ENCODE measurements around the gene PPP2R5A.

PPP2R5A gene

DNA sequence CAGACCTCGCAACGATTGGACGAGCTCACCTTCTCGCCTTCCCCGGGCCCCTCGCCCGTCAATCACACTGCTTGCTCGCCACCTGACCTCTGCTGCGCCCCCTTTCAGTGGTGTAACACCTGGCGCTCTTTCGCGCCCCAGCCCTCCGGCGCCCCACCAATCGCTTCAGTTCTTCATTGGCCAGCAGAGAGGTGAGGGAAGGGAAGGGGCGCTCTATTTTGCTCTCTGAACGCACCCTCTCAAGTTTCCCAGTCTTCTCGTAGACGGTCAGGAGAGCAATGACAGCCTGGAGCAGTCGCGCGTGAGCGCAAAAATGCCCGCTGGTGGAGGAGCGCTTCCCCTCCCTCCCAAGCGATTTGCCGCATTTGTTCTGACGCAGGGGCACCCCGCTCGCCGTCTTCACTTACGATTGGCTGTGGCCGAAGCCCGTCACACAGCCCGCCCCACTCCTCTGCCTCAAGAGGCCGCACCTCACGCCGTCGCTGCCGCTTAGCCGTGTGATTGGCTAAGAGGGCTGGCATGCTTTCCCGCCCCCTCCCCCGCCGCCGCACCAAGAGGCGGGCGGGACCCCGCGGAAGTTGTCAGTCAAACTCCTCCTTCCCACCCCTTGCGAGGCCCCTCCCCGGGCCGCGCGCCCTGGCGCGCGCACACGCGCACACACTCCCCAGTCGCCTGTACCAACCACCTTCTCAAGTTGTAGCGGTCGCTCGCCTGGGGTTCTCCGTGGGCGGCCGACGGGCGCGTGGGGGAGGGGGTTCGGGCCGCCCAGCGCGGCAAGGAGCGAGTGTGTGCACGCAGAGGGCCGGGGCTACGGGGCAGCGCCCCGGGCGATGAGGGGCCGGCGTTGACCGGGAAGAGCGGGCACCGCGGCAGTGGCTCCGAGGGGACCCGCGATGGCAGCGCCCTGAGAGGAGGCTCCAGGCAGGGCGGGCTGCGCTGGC is at the start of gene PPP2R5A:
PPP2R5A (plus strand) TSS at position 667 of the 941 bp plus-strand sequence. CDS start 701 bp downstream, outside the sequence.
- DNase-seq (ENCODE audit: low spot score in 2 of 2) (peak; percentile 88 to 98), ATAC-seq (peak; percentile 94)
- H3K4me1 Mint-ChIP-seq, result peaks cover 46% of the 10 kb centered on the region
- peak within 1 kb of the TSS; percentile 94 for H3K4me3 Mint-ChIP-seq
- H3K27ac Mint-ChIP-seq, result peak within 1 kb of the TSS; percentile 95
- no peaks in the 10 kb centered on the region for H3K9me3 Mint-ChIP-seq
- peaks cover 16% of the 10 kb centered on the region for H3K36me3 Mint-ChIP-seq

DNA sequence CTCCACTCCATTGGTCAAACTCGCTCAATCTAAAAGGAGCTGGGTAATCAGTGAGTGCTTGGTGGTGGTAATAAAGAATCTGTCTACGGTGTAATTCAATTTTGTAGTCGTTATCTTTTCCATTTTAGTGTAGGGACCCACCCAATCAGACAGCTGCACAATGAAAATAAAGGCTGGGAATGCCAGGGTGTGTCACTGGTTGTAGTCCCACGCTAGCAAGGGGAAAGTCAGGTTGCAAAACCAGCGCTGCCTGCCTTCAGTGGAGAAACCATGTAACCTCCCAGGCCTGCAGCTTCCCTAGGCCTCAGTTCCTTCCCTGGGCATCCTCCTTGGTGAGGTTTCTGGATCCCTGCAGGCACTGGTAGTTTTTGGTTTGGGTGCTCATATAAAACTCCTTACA is 49.4 kb upstream of the PPP2R5A start:
- Mint-ChIP-seq H3K9me3 (no peaks in the 10 kb centered on the region), H3K4me1 (peaks cover 46% of the 10 kb centered on the region), H3K27ac (peak overlapping the region; percentile 66), H3K36me3 (no peaks in the 10 kb centered on the region), H3K4me3 (no peak overlapping the region)
- DNase-seq (ENCODE audit: low spot score in 2 of 2) (no peak), ATAC-seq (no peak)

GRCh38 chr1:212236664-212237220 is 48.5 kb upstream of the PPP2R5A start:
- H3K4me3 Mint-ChIP-seq, result no peak overlapping the region
- DNase-seq (ENCODE audit: low spot score in 2 of 2) (no peak), ATAC-seq (no peak)
- no peaks in the 10 kb centered on the region for H3K36me3 Mint-ChIP-seq
- H3K27ac Mint-ChIP-seq, result peak overlapping the region; percentile 66
- H3K9me3 Mint-ChIP-seq, result no peaks in the 10 kb centered on the region
- H3K4me1 Mint-ChIP-seq, result peaks cover 44% of the 10 kb centered on the region

DNA sequence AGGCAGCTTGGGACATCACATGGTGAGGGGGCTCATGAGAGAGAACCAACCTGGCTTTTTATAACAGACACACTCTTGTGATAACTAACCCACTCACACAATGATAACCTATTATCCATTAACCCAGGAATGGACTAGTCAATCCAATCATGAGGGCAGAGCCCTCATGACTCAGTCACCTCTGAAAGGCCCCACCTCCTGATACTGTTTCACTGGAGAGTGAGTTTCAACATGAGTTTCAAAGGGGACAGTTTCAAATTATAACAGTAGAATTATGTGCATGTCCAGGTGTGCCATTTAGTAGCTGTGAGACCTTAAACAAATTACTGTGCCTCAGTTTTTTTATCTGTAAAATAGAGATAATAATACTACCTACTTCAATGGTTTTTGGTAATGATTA is 47.6 kb upstream of the PPP2R5A start:
- Mint-ChIP-seq H3K9me3 (no peaks in the 10 kb centered on the region), H3K36me3 (no peaks in the 10 kb centered on the region), H3K4me1 (peaks cover 40% of the 10 kb centered on the region), H3K27ac (peak overlapping the region; percentile 32), H3K4me3 (no peak overlapping the region)
- peak; percentile 88 for ATAC-seq
- DNase-seq (ENCODE audit: low spot score in 2 of 2), result no peak

- H3K4me1 Mint-ChIP-seq, result peaks cover 45% of the 10 kb centered on the region
- ATAC-seq (no peak), DNase-seq (ENCODE audit: low spot score in 2 of 2) (no peak)
- no peaks in the 10 kb centered on the region for H3K36me3 Mint-ChIP-seq
- no peak overlapping the region for H3K4me3 Mint-ChIP-seq
- peak overlapping the region; percentile 32 for H3K27ac Mint-ChIP-seq
- H3K9me3 Mint-ChIP-seq, result no peaks in the 10 kb centered on the region
These were observed 46.7 kb upstream of the PPP2R5A start for GRCh38 chr1:212238552-212238951.

GRCh38 chr1:212241501-212241900 is 43.7 kb upstream of the PPP2R5A start:
- H3K4me3 Mint-ChIP-seq, result no peak overlapping the region
- H3K4me1 Mint-ChIP-seq, result peaks cover 37% of the 10 kb centered on the region
- DNase-seq (ENCODE audit: low spot score in 2 of 2), result no peak
- no peaks in the 10 kb centered on the region for H3K9me3 Mint-ChIP-seq
- ATAC-seq, result no peak
- H3K27ac Mint-ChIP-seq, result peak overlapping the region; percentile 86
- no peaks in the 10 kb centered on the region for H3K36me3 Mint-ChIP-seq

GRCh38 chr1:212241957-212242287 is 43.3 kb upstream of the PPP2R5A start:
- no peaks in the 10 kb centered on the region for H3K36me3 Mint-ChIP-seq
- H3K4me3 Mint-ChIP-seq, result peak overlapping the region; percentile 37
- no peaks in the 10 kb centered on the region for H3K9me3 Mint-ChIP-seq
- peaks cover 37% of the 10 kb centered on the region for H3K4me1 Mint-ChIP-seq
- no peak for DNase-seq (ENCODE audit: low spot score in 2 of 2)
- H3K27ac Mint-ChIP-seq, result peak overlapping the region; percentile 86
- ATAC-seq, result no peak

DNA sequence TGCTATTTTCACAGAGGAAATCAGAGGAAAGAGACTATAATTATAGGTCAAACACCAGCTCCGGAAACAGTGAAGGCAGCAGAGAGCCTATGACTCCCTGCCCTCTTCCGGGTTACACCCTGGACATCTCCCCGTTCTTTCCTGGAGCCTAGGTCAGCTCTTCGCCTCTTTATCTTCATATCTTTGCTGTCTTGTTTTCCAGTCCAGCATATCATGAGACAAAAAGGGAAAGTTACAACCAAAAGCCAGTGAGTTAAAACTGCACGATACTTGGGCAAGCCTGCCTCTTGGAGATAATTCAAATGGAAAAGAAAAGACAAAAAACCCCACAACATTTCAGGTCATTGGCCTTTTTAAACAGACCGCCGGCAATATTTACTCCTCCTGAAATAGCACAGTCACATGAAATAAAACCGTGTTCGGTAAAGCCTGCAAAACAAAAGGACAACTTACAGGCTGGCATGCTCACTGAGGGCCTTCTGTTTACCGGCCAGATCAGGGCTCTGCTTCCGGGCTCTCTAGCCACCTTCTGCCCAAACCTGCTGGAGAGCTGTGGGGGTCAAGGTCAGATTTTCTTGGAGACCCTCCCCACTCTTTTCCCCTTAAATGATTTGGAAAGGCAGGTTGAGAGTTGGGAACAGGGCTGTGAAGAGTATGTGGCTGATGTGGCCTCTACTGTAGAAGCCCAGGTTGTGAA is 42.8 kb upstream of the PPP2R5A start:
- ATAC-seq, result no peak
- H3K9me3 Mint-ChIP-seq, result no peaks in the 10 kb centered on the region
- peak overlapping the region; percentile 86 for H3K27ac Mint-ChIP-seq
- H3K4me1 Mint-ChIP-seq, result peaks cover 36% of the 10 kb centered on the region
- H3K4me3 Mint-ChIP-seq, result peak overlapping the region; percentile 37
- no peak for DNase-seq (ENCODE audit: low spot score in 2 of 2)
- no peaks in the 10 kb centered on the region for H3K36me3 Mint-ChIP-seq

DNA sequence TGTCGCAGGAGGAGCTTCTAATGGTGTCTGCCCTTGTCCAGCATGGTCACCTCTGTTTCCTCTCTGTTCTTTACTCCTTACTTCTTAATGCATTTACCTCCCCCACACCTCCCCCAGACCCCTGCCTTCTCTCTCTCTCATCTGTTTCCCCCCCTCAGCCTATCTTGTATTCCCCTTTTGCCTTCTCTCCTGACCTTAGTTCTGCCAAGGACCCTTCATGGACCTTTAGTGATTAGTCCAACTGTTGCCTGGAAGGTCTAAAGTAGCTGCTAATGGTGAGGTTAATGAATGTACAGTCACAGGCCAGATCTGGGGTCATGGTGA is 42.3 kb upstream of the PPP2R5A start:
- H3K27ac Mint-ChIP-seq, result peak overlapping the region; percentile 86

GRCh38 chr1:212244441-212244840 is 40.8 kb upstream of the PPP2R5A start:
- Mint-ChIP-seq H3K36me3 (no peaks in the 10 kb centered on the region), H3K4me1 (peaks cover 30% of the 10 kb centered on the region), H3K4me3 (no peak overlapping the region), H3K9me3 (no peaks in the 10 kb centered on the region), H3K27ac (peak overlapping the region; percentile 86)
- no peak for ATAC-seq
- no peak for DNase-seq (ENCODE audit: low spot score in 2 of 2)

More for the DNA sequence above, 42.3 kb upstream of the PPP2R5A start:
- H3K36me3 Mint-ChIP-seq, result no peaks in the 10 kb centered on the region
- peaks cover 31% of the 10 kb centered on the region for H3K4me1 Mint-ChIP-seq
- ATAC-seq, result no peak
- H3K9me3 Mint-ChIP-seq, result no peaks in the 10 kb centered on the region
- no peak overlapping the region for H3K4me3 Mint-ChIP-seq
- no peak for DNase-seq (ENCODE audit: low spot score in 2 of 2)

- DNase-seq (ENCODE audit: low spot score in 2 of 2), result no peak
- Mint-ChIP-seq H3K4me1 (peaks cover 37% of the 10 kb centered on the region), H3K4me3 (no peak overlapping the region), H3K36me3 (no peaks in the 10 kb centered on the region), H3K27ac (no peak overlapping the region), H3K9me3 (no peaks in the 10 kb centered on the region)
- ATAC-seq, result no peak
These were observed 38.0 kb upstream of the PPP2R5A start for GRCh38 chr1:212247179-212247721.

DNA sequence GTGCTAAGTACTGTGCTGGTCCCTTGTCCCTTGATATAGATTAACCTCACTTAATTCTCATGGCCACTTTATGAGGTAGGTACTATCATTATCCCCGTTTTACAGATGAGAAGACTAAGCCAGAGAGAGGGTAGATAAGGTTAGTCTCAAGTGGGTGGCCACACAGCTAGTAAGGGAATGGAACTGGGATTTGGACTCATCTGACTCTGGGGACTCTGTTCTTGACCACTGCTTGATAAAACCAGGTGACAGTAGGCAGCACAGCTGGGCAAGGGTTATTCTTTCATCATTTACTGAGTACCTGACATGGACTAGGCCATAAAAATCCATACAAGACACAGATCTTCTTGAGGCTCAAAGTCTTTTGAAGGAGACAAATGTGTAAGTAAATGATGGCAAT is 37.2 kb upstream of the PPP2R5A start:
- Mint-ChIP-seq H3K9me3 (no peaks in the 10 kb centered on the region), H3K27ac (no peak overlapping the region), H3K4me1 (peaks cover 36% of the 10 kb centered on the region), H3K4me3 (no peak overlapping the region), H3K36me3 (no peaks in the 10 kb centered on the region)
- DNase-seq (ENCODE audit: low spot score in 2 of 2) (no peak), ATAC-seq (no peak)

GRCh38 chr1:212254853-212255363 is 30.3 kb upstream of the PPP2R5A start:
- H3K9me3 Mint-ChIP-seq, result no peaks in the 10 kb centered on the region
- peaks cover 5% of the 10 kb centered on the region for H3K36me3 Mint-ChIP-seq
- H3K27ac Mint-ChIP-seq, result peak overlapping the region; percentile 94
- DNase-seq (ENCODE audit: low spot score in 2 of 2) (no peak), ATAC-seq (no peak)
- H3K4me1 Mint-ChIP-seq, result peaks cover 56% of the 10 kb centered on the region
- H3K4me3 Mint-ChIP-seq, result peak overlapping the region; percentile 44

DNA sequence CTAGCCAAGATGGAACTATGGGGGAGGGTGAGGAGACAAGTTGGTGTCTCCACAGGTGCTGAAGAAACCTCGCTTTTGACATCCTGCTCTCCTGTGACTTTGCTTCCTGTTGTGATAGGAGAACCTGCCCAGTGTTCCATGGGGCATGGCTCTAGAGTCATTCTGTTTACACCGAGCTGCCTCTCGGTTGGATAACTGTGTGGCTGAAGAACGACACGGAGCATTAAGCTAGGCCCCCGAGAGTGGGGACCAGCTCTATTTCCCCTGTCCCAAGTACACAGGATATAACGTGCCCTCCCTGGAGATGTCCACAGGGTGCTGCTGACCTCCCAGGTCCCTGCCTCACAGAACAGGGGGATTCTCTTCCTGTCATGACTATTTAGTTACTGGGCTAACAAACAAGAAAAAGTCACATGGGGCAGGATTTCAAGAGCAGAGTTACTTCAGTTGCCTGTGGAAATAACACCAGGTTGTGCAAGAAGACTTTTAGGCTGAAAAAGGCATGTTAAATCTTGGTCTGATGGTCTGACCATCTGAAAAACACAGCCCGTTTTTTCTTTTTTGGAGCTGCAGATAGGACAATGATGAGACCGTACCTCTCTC is 29.4 kb upstream of the PPP2R5A start:
- Mint-ChIP-seq H3K4me1 (peaks cover 55% of the 10 kb centered on the region), H3K4me3 (peak overlapping the region; percentile 44)

GRCh38 chr1:212256369-212256768 is 28.8 kb upstream of the PPP2R5A start:
- peaks cover 5% of the 10 kb centered on the region for H3K36me3 Mint-ChIP-seq
- H3K27ac Mint-ChIP-seq, result peak overlapping the region; percentile 94
- DNase-seq (ENCODE audit: low spot score in 2 of 2) (peak in 1 of 2 donors; percentile 57), ATAC-seq (peak; percentile 53)
- peak overlapping the region; percentile 44 for H3K4me3 Mint-ChIP-seq
- H3K4me1 Mint-ChIP-seq, result peaks cover 55% of the 10 kb centered on the region
- H3K9me3 Mint-ChIP-seq, result no peaks in the 10 kb centered on the region

More for the DNA sequence above, 29.4 kb upstream of the PPP2R5A start:
- Mint-ChIP-seq H3K36me3 (peaks cover 5% of the 10 kb centered on the region), H3K27ac (peak overlapping the region; percentile 94), H3K9me3 (no peaks in the 10 kb centered on the region)
- ATAC-seq (peak; percentile 48), DNase-seq (ENCODE audit: low spot score in 2 of 2) (no peak)
